MM.1S (cell line): ENCODE results near the gene STRADA.

ENCODE experiments used
- DNase-seq: peaks from one replicate; pipeline ENCODE4 v3.0.0-alpha.2; 2015
- H2AFZ ChIP-seq: fragments of 300-600 bp; sonication (generic); 2 replicates; pipeline ENCODE4 v1.6.0; 2016; ENCODE audit warnings: antibody characterized with exemption, low read length
- H3F3A ChIP-seq: fragments of 300-600 bp; sonication (generic); 2 replicates; pipeline ENCODE4 v1.6.1; 2016; ENCODE audit warnings: mild to moderate bottlenecking, antibody characterized with exemption, low read length, moderate library complexity, mixed read lengths; ENCODE audit not compliant: insufficient read depth
- H3K27ac ChIP-seq: fragments of 300-600 bp; sonication (generic); 2 replicates; pipeline ENCODE4 v1.5.1; 2016; ENCODE audit warnings: mild to moderate bottlenecking, low read length
- H3K27me3 ChIP-seq: fragments of 300-600 bp; sonication (generic); replicated peaks from 2 replicates; pipeline ENCODE4 v1.6.0; 2016; ENCODE audit warnings: low read length; ENCODE audit not compliant: insufficient read depth
- H3K36me3 ChIP-seq: fragments of 300-600 bp; sonication (generic); replicated peaks from 2 replicates; pipeline ENCODE4 v1.6.1; 2016; ENCODE audit warnings: mild to moderate bottlenecking, low read length, mixed read lengths; ENCODE audit not compliant: insufficient read depth
- H3K4me1 ChIP-seq: fragments of 300-600 bp; sonication (generic); 2 replicates; pipeline ENCODE4 v1.6.1; 2016; ENCODE audit warnings: low read length, mixed read lengths
- H3K4me2 ChIP-seq: fragments of 300-600 bp; sonication (generic); 2 replicates; pipeline ENCODE4 v1.6.0; 2016; ENCODE audit warnings: low read depth, low read length
- H3K4me3 ChIP-seq: fragments of 300-600 bp; sonication (generic); 2 replicates; pipeline ENCODE4 v1.5.1; 2016; ENCODE audit warnings: low read length, mixed read lengths
- H3K79me2 ChIP-seq: fragments of 300-600 bp; sonication (generic); 2 replicates; pipeline ENCODE4 v1.6.1; 2016; ENCODE audit warnings: mixed run types, low read length, mixed read lengths
- H3K9ac ChIP-seq: fragments of 300-600 bp; sonication (generic); 2 replicates; pipeline ENCODE4 v1.6.1; 2016; ENCODE audit warnings: low read length, mixed read lengths
- H3K9me2 ChIP-seq: fragments of 300-600 bp; sonication (generic); replicated peaks from 2 replicates; pipeline ENCODE4 v1.6.1; 2016; ENCODE audit warnings: mild to moderate bottlenecking, low read length, mixed read lengths; ENCODE audit not compliant: insufficient read depth
- H3K9me3 ChIP-seq: fragments of 300-600 bp; sonication (generic); replicated peaks from 2 replicates; pipeline ENCODE4 v1.6.1; 2016; ENCODE audit warnings: mild to moderate bottlenecking, low read length, mixed read lengths; ENCODE audit not compliant: insufficient read depth
- H4K20me1 ChIP-seq: fragments of 300-600 bp; sonication (generic); 2 replicates; pipeline ENCODE4 v1.6.1; 2016; ENCODE audit warnings: mild to moderate bottlenecking, low read length, moderate library complexity, mixed read lengths; ENCODE audit not compliant: insufficient read depth
- CTCF ChIP-seq: fragments of 300-600 bp; sonication (generic); IDR thresholded peaks from 2 replicates; pipeline ENCODE4 v1.5.1; 2016; ENCODE audit warnings: antibody characterized with exemption, low read length, mixed read lengths
- EZH2 ChIP-seq: fragments of 300-600 bp; sonication (generic); optimal IDR thresholded peaks from 2 replicates; pipeline ENCODE3; 2017; ENCODE audit warnings: low read depth, mild to moderate bottlenecking, antibody characterized with exemption, low read length, mixed read lengths
- EZH2phosphoT487 ChIP-seq: fragments of 300-600 bp; sonication (generic); IDR thresholded peaks from 2 replicates; pipeline ENCODE4 v1.6.1; 2018; ENCODE audit warnings: antibody characterized with exemption, low read length

The STRADA gene

DNA sequence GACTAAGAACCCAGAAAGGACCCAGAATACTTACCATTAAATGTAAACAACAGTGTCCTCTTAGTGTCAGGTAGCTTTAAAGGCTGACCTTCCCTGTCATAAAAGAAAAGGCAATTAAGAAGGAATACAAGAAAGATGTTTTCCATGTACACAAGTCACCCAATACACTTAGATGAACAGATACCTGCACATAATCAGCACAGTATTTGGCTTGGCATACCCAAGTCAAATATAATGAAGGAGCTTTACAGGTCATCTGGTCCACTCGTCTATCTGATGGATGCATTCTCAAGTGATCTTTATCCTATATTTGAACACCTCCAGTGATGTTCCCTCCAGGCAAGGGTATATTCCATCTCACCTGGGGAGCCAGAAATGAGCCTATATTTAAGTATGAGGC is 11.1 kb upstream of the STRADA start:
- no peak overlapping the region for H3K4me3 ChIP-seq
- H4K20me1 ChIP-seq, result no peaks in the 10 kb centered on the region
- H2AFZ ChIP-seq, result no peak overlapping the region
- H3K9me3 ChIP-seq, result no peaks in the 10 kb centered on the region
- no peak overlapping the region for H3K4me2 ChIP-seq
- no peaks in the 10 kb centered on the region for H3K9me2 ChIP-seq
- peaks cover 3% of the 10 kb centered on the region; the same call in 1 of the 2 replicates for H3K36me3 ChIP-seq
- peaks cover 16% of the 10 kb centered on the region for H3F3A ChIP-seq
- TF ChIP-seq EZH2 (no peak), EZH2phosphoT487 (no peak), CTCF (no peak)
- no peaks in the 10 kb centered on the region for H3K79me2 ChIP-seq
- H3K27ac ChIP-seq, result no peak overlapping the region; the same call in 1 of the 2 replicates
- peaks cover 17% of the 10 kb centered on the region for H3K4me1 ChIP-seq
- DNase-seq, result no peak
- H3K27me3 ChIP-seq, result no peaks in the 10 kb centered on the region
- H3K9ac ChIP-seq, result no peak overlapping the region

- H2AFZ ChIP-seq, result peak overlapping the region; percentile 40; the same call in 1 of the 2 replicates
- TF ChIP-seq EZH2, result no peak
- no peak for TF ChIP-seq EZH2phosphoT487
- no peak for TF ChIP-seq CTCF
- H3K4me2 ChIP-seq, result peak overlapping the region; percentile 89
- H3K36me3 ChIP-seq, result peaks cover 3% of the 10 kb centered on the region; the same call in 1 of the 2 replicates
- no peaks in the 10 kb centered on the region for H3K9me3 ChIP-seq
- no peaks in the 10 kb centered on the region for H4K20me1 ChIP-seq
- no peaks in the 10 kb centered on the region for H3K27me3 ChIP-seq
- DNase-seq, result peak; percentile 46
- peaks cover 24% of the 10 kb centered on the region for H3F3A ChIP-seq
- H3K79me2 ChIP-seq, result no peaks in the 10 kb centered on the region
- H3K9me2 ChIP-seq, result no peaks in the 10 kb centered on the region
- H3K4me3 ChIP-seq, result peak overlapping the region; percentile 29
- H3K9ac ChIP-seq, result peak overlapping the region; percentile 44; the same call in 1 of the 2 replicates
- peak overlapping the region; percentile 47; the same call in 1 of the 2 replicates for H3K27ac ChIP-seq
- peaks cover 25% of the 10 kb centered on the region for H3K4me1 ChIP-seq
Observed at GRCh38 chr17:63751806-63752205, 10.2 kb upstream of the STRADA start.

GRCh38 chr17:63741143-63741407 is 524 bp downstream of the STRADA start:
- Histone ChIP-seq H3F3A (peaks cover 22% of the 10 kb centered on the region), H3K27me3 (no peaks in the 10 kb centered on the region), H3K36me3 (0 out of 2 replicates have a peak, but pooled peaks cover 2% of the 10 kb centered on the region), H3K9me2 (no peaks in the 10 kb centered on the region), H3K4me1 (no peaks in the 10 kb centered on the region), H3K27ac (peak overlapping the region; percentile 91), H3K4me2 (peak overlapping the region; percentile 95), H3K4me3 (peak overlapping the region; percentile 96), H3K9ac (peak overlapping the region; percentile 95), H4K20me1 (no peaks in the 10 kb centered on the region), H3K79me2 (peaks cover 17% of the 10 kb centered on the region), H3K9me3 (no peaks in the 10 kb centered on the region), H2AFZ (peak overlapping the region; percentile 89)
- peak; percentile 45 for DNase-seq
- TF ChIP-seq EZH2, result no peak
- TF ChIP-seq CTCF, result no peak
- no peak for TF ChIP-seq EZH2phosphoT487
